Prostate gland (tissue), 2 donors: ENCODE measurements around the gene DYNLT3. TPM values are rescaled to one million over a fixed set of nuclear protein-coding genes. Genes with fewer than 3 reads are reported as not detected.

Experiments
- DNase-seq: peaks from one replicate; pipeline ENCODE4 v3.0.0-alpha.2; 2019; ENCODE audit warnings: low spot score
- H3K27ac ChIP-seq, 2 donors: fragments of 200-600 bp; sonication (generic); 2 replicates each; pipeline ENCODE4 v1.5.1; 2017 to 2019
- H3K27me3 ChIP-seq: fragments of 200-600 bp; sonication (generic); replicated peaks from 2 replicates; pipeline ENCODE4 v1.5.1; 2019; ENCODE audit not compliant: insufficient read depth
- H3K36me3 ChIP-seq, 2 donors: fragments of 200-600 bp; sonication (generic); 1 replicate in 1 of 2; 2 replicates in 1 of 2; pipeline versions ENCODE4 v1.5.1 to v1.8.1; 2017 to 2019
- H3K4me1 ChIP-seq: fragments of 200-600 bp; sonication (generic); replicated peaks from 2 replicates; pipeline ENCODE4 v1.5.1; 2019
- H3K4me3 ChIP-seq, 2 donors: fragments of 200-600 bp; sonication (generic); 2 replicates each; pipeline ENCODE4 v1.5.1; 2017 to 2019
- H3K9me3 ChIP-seq: fragments of 200-600 bp; sonication (generic); 2 replicates; pipeline ENCODE4 v1.5.1; 2017
- CTCF ChIP-seq, 4 experiments: fragments of 200-600 bp in 2 of 4; fragments of 450-650 bp in 2 of 4; sonication (generic) in 2 of 4; IDR thresholded peaks; 1 replicate in 3 of 4; 2 replicates in 1 of 4; pipeline ENCODE4 v1.5.1; 2016 to 2019; ENCODE audit warnings: antibody characterized with exemption in 4 of 4, mild to moderate bottlenecking in 2 of 4, moderate library complexity in 2 of 4
- POLR2A ChIP-seq: fragments of 450-650 bp; IDR thresholded peaks from one replicate; pipeline ENCODE4 v1.6.1; 2016; ENCODE audit warnings: antibody characterized with exemption, mild to moderate bottlenecking
- POLR2AphosphoS5 ChIP-seq: sonication (generic); formaldehyde crosslinking; IDR thresholded peaks from one replicate; pipeline ENCODE4 v1.6.1; 2017; ENCODE audit warnings: antibody characterized with exemption
- WGBS: methylation state at CpG from one replicate; pipeline ENCODE4 v1.1.5; 2018; 5-methylcytosine and 5-hydroxymethylcytosine counted together
- intact Hi-C: fragments of 100-400 bp; cut with DNase I; formaldehyde crosslinking; loops from one replicate; pipeline ENCODE4 v1.14.2; 2022
- total RNA-seq, 2 donors: library from RNA; depleted of rRNA; stranded (reverse); fragments of >200 nt; gene quantifications; one replicate each; pipeline ENCODE4 v1.1.0, GENCODE V29; 2016

The DYNLT3 gene
- total RNA-seq, 2 donors from 2014 or later = 15.2 to 25.7 TPM

DNA sequence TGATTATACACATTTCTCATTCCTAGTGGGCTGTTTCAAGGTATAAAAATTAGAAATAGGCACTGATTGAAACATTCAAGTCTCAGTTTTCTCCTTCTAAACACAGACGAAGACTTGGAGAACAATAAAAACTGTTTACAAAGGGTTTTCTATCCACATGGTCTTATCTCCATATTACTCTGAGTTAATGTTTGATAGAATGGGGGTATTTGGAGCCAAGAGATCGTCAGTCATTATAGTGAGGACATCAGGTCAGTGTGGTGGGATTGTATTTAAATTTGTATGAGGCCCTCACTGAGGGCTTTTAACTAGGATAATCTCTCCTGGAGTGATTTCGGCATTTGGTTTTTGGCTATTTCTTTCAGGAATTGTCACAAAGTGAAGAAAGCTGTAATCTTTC, 16.4 kb upstream of the DYNLT3 start:
- no peaks in the 10 kb centered on the region for H3K36me3 ChIP-seq
- H3K27me3 ChIP-seq = no peaks in the 10 kb centered on the region
- no peaks in the 10 kb centered on the region for H3K4me1 ChIP-seq
- DNase-seq = no peak
- 58% methylated on average over 3 of the region's 3 CpGs for WGBS
- TF ChIP-seq POLR2A (no peak), POLR2AphosphoS5 (no peak), CTCF (IDR thresholded peaks at IDR 0.05) (no peak)
- intact Hi-C loops = no loop called here
- no peaks in the 10 kb centered on the region for H3K9me3 ChIP-seq
- no peak overlapping the region for H3K27ac ChIP-seq
- H3K4me3 ChIP-seq = no peak overlapping the region

GRCh38 chrX:37862851-37863250, 15.5 kb upstream of the DYNLT3 start:
- no peaks in the 10 kb centered on the region for H3K4me1 ChIP-seq
- intact Hi-C loops = no loop called here
- H3K27ac ChIP-seq = no peak overlapping the region
- H3K36me3 ChIP-seq = no peaks in the 10 kb centered on the region
- no peak for TF ChIP-seq CTCF (IDR thresholded peaks at IDR 0.05)
- no peak for TF ChIP-seq POLR2AphosphoS5
- no peak for TF ChIP-seq POLR2A
- DNase-seq = no peak
- H3K4me3 ChIP-seq = no peak overlapping the region
- H3K9me3 ChIP-seq = no peaks in the 10 kb centered on the region
- H3K27me3 ChIP-seq = no peaks in the 10 kb centered on the region

GRCh38 chrX:37860721-37861120, 13.3 kb upstream of the DYNLT3 start:
- 37% methylated on average over 6 of the region's 6 CpGs for WGBS

DNA sequence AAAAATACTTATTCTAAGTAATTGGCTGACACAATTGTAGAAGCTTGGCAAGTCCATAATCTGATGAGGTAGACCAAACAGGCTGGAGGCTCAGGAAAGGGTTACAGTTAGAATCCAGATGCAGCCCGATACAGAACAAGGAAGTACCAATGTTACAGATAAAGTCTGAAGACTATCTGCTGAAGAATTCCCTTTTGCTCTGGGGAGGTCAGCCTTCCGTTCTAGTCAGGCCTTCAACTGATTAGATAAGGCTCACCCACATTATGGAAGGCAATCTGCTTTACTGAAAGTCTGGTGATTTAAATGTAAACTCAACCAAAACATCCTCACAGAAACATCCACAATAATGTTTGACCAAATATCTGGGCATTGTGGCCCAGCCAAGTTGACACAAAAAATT, 7.4 kb upstream of the DYNLT3 start:
- no peak for DNase-seq
- intact Hi-C loops = no loop called here
- H3K27me3 ChIP-seq = no peaks in the 10 kb centered on the region
- H3K4me1 ChIP-seq = no peaks in the 10 kb centered on the region
- WGBS = 49% methylated on average over 2 of the region's 2 CpGs
- no peaks in the 10 kb centered on the region for H3K36me3 ChIP-seq
- H3K9me3 ChIP-seq = no peaks in the 10 kb centered on the region
- H3K4me3 ChIP-seq = no peak overlapping the region
- no peak overlapping the region for H3K27ac ChIP-seq
- TF ChIP-seq CTCF (IDR thresholded peaks at IDR 0.05) = no peak
- TF ChIP-seq POLR2AphosphoS5 = no peak
- TF ChIP-seq POLR2A = no peak

More at GRCh38 chrX:37860721-37861120, 13.3 kb upstream of the DYNLT3 start:
- H3K27me3 ChIP-seq = no peaks in the 10 kb centered on the region
- H3K4me1 ChIP-seq = no peaks in the 10 kb centered on the region
- no peak for DNase-seq
- no peak overlapping the region for H3K4me3 ChIP-seq
- H3K36me3 ChIP-seq = no peaks in the 10 kb centered on the region
- TF ChIP-seq CTCF (IDR thresholded peaks at IDR 0.05) = no peak
- TF ChIP-seq POLR2A = no peak
- TF ChIP-seq POLR2AphosphoS5 = no peak
- intact Hi-C loops = no loop called here
- no peaks in the 10 kb centered on the region for H3K9me3 ChIP-seq
- H3K27ac ChIP-seq = no peak overlapping the region

- intact Hi-C loops = no loop called here
- H3K4me1 ChIP-seq = no peaks in the 10 kb centered on the region
- no peak overlapping the region for H3K4me3 ChIP-seq
- TF ChIP-seq POLR2AphosphoS5 = no peak
- no peak for TF ChIP-seq CTCF (IDR thresholded peaks at IDR 0.05)
- no peak for TF ChIP-seq POLR2A
- no peaks in the 10 kb centered on the region for H3K27me3 ChIP-seq
- WGBS = 85% methylated on average over 3 of the region's 3 CpGs
- no peaks in the 10 kb centered on the region for H3K36me3 ChIP-seq
- H3K9me3 ChIP-seq = no peaks in the 10 kb centered on the region
- no peak for DNase-seq
- no peak overlapping the region for H3K27ac ChIP-seq
These were observed 6.8 kb upstream of the DYNLT3 start for GRCh38 chrX:37854148-37854547.
